Mucosa of rectum (tissue), 2 donors: ENCODE data around the gene FGF21.

ENCODE experiments used
- H3K27ac ChIP-seq, 2 donors: one replicate each; pipeline ENCODE4 v1.7.0; 2013; ENCODE audit warnings: inconsistent platforms in 2 of 2, low read depth in 2 of 2, low read length in 2 of 2
- H3K27me3 ChIP-seq, 2 donors: one replicate each; pipeline ENCODE4 v1.7.0; 2013; ENCODE audit warnings: low read length in 2 of 2; ENCODE audit not compliant: control insufficient read depth in 2 of 2, insufficient read depth in 2 of 2
- H3K36me3 ChIP-seq, 2 donors: one replicate each; pipeline ENCODE4 v1.7.0; 2013; ENCODE audit warnings: low read length in 2 of 2; ENCODE audit not compliant: control insufficient read depth in 2 of 2, insufficient read depth in 2 of 2
- H3K4me1 ChIP-seq, 2 donors: one replicate each; pipeline ENCODE4 v1.7.0; 2013; ENCODE audit warnings: low read length in 2 of 2, mild to moderate bottlenecking in 1 of 2; ENCODE audit not compliant: control insufficient read depth in 2 of 2, insufficient read depth in 2 of 2
- H3K4me3 ChIP-seq, 2 donors: one replicate each; pipeline ENCODE4 v1.7.0; 2013; ENCODE audit warnings: low read length in 2 of 2
- H3K9ac ChIP-seq, 2 donors: one replicate each; pipeline ENCODE4 v1.7.0; 2013; ENCODE audit warnings: low read length in 2 of 2, low read depth in 1 of 2, mild to moderate bottlenecking in 1 of 2
- H3K9me3 ChIP-seq, 2 donors: one replicate each; pipeline ENCODE4 v1.7.0; 2013; ENCODE audit warnings: low read length in 2 of 2; ENCODE audit not compliant: control insufficient read depth in 2 of 2
- donor health status: healthy.
- donor health status: Normal muscosa, but diverticular disease.

FGF21 gene

DNA sequence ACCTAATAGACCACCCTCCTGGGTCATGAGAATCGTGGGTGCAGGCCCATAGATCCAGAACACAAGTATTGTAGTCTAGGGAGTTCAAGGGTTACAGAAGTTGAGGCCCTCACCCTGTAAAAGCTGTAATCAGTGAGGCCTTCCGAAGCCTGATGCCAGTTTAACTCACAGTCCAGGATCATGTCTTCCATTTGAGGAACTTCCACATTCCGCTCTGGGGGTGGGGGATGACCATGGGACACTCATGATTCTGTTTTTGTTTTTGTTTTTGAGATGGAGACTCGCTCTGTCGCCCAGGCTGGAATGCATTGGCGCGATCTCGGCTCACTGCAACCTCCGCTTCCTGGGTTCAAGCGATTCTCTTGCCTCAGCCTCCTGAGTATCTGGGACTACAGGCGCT lies 13.2 kb upstream of the FGF21 start:
- Histone ChIP-seq H3K4me3 (no peak overlapping the region), H3K27ac (no peak overlapping the region), H3K4me1 (peaks cover 20 to 23% of the 10 kb centered on the region in 2 donors), H3K36me3 (no peaks in the 10 kb centered on the region), H3K9ac (no peak overlapping the region), H3K9me3 (no peaks in the 10 kb centered on the region), H3K27me3 (peaks cover 6 to 8% of the 10 kb centered on the region in 2 donors)

DNA sequence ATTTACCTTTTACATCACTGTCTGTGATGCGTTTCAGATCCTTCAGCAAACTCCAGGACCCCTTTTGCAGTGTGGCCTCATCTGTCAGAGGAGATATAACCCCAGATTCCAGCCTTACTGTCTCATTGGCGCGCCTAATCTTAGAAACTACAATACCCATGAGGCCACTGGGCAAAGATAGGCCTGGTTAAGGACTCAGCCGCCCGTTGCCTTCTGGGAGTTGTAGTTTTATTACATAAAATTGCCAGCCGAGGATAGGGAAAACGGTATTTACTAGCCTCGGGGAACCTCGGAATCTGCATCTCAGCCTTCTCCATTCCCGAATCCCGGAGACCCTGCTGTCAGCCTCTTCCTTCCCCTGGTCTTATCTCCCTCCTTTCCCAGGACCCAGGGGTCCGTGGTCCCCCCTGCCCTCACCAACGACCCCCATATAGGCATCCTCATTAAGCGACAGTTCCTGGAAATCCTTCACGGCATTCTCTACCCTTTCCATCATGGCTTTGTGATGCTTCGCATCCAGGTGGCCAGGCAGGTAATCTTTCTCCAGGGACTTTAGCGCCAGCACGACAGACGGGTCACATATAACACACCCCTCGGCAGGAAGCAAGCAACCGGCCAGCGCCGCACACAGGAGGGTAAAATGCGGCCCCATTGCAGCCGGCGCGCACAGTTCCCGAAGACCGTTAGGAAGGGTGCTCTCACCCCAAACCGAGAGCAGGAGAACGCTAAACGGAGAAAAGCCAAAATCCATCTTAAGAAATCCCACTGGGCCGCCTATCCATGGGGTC lies 9.9 kb upstream of the FGF21 start:
- Histone ChIP-seq H3K27ac (no peak overlapping the region), H3K9me3 (no peaks in the 10 kb centered on the region), H3K4me1 (peaks cover 8 to 14% of the 10 kb centered on the region in 2 donors), H3K9ac (no peak overlapping the region), H3K4me3 (no peak overlapping the region), H3K27me3 (peaks cover 4 to 9% of the 10 kb centered on the region in 2 donors), H3K36me3 (no peaks in the 10 kb centered on the region)

DNA sequence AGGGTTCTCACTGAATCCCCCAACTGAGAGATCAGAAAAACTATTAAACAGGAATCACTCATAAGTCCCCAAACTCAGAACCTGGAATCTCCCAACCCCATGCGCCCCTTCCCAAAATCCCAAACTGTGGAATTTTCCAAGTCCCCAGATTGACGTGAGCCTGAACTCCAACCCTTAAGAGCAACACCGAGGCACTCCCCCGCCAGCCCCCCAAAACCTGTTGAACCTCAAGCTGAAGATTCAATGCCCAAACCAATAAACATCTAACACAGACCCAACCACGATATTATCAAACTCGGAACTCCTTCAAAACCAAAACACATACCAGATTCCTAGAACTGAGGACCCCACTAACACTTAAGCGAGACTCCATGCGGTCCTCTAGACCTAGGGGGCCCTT lies 9.2 kb upstream of the FGF21 start:
- Histone ChIP-seq H3K4me1 (peaks cover 3 to 7% of the 10 kb centered on the region in 2 donors), H3K27me3 (peaks cover 5 to 9% of the 10 kb centered on the region in 2 donors), H3K4me3 (no peak overlapping the region), H3K36me3 (no peaks in the 10 kb centered on the region), H3K9ac (no peak overlapping the region), H3K9me3 (no peaks in the 10 kb centered on the region), H3K27ac (no peak overlapping the region)

DNA sequence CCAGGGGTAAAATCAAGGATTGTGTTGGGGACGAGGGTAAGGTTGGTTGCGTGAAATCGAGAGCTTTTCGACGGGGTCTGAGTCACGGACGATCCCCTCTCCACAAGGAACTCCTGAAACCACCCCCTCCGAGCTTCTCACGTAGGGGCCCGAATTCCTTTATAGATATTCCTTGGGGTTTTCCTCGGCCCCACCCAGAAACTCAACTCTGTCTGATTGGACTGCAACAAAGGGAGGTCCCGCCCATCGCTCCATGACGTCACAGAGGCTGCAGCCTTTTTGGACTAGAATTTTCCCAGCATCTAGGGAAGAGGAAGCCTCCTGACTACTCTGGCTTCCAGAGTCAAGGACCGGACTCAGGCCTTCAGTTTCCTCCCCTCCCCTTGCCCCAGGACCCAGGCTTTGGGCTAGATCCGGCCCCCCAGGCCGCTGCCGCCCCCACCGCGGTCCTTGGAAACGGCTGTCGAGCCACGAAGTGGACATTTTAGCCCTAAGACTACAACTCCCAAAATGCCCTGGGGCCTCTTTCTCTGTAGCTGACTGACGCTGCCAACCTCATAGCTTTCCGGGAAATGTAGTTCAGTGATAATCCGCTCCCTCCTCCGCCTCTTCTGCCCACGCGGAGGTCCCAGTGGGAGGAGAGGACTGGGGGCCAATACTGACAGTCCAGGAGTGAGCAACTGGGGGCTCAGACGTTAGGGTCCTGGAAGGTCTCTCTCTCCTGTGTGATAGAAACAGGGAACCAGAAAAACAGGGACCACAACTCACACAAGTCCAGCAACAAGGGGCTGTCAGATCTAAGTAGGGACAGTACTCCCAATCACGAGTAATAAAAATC lies 8.4 kb upstream of the FGF21 start, which contains the start of gene IZUMO1:
TSS of gene IZUMO1 (minus strand) at position 172 of the 838 bp plus-strand sequence. CDS start 1,050 bp downstream, outside the sequence.
- H3K36me3 ChIP-seq = no peaks in the 10 kb centered on the region
- H3K9me3 ChIP-seq = no peaks in the 10 kb centered on the region
- H3K4me1 ChIP-seq = peaks cover 0 to under 1% of the 10 kb centered on the region in 2 donors
- H3K27ac ChIP-seq = peak within 1 kb of the TSS; percentile 10 to 49
- H3K4me3 ChIP-seq = peak within 1 kb of the TSS in 1 of 2 donors; percentile 31
- H3K27me3 ChIP-seq = peaks cover 9% of the 10 kb centered on the region in 2 donors
- H3K9ac ChIP-seq = peak within 1 kb of the TSS in 1 of 2 donors; percentile 26

DNA sequence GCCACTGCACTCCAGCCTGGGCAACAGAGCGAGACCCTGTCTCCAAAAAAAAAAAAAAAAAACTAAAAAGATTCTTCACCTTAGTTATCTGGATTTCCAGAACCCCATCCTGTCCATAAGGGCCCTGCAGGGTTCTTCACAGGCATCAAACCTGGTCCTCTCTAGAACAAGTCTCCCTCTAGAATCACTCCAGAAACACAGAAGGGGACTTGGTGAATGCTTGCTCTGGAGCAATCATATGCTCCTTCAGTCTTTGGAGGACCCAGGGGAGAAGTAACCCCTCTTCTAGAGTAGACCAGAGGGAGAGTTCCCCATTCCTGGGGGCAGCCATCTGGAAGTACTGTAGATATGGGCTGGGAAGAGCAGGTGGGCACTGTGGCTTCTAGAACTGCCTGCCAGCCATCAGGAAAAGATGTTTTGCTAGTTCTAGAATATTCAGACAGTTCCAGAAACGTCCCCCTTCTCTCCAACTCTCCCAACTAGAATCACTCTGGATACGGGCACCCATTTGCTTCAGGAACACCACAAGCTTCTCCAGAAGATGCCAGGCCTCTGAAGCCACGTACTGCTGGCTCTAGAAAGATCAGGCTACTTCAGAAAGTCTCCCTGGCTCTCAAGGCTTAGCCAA lies 5.6 kb upstream of the FGF21 start:
- peaks cover 13 to 16% of the 10 kb centered on the region in 2 donors for H3K27me3 ChIP-seq
- no peaks in the 10 kb centered on the region for H3K9me3 ChIP-seq
- H3K4me1 ChIP-seq = peaks cover 8 to 11% of the 10 kb centered on the region in 2 donors
- no peak overlapping the region for H3K27ac ChIP-seq
- H3K9ac ChIP-seq = no peak overlapping the region
- no peaks in the 10 kb centered on the region for H3K36me3 ChIP-seq
- no peak overlapping the region for H3K4me3 ChIP-seq

DNA sequence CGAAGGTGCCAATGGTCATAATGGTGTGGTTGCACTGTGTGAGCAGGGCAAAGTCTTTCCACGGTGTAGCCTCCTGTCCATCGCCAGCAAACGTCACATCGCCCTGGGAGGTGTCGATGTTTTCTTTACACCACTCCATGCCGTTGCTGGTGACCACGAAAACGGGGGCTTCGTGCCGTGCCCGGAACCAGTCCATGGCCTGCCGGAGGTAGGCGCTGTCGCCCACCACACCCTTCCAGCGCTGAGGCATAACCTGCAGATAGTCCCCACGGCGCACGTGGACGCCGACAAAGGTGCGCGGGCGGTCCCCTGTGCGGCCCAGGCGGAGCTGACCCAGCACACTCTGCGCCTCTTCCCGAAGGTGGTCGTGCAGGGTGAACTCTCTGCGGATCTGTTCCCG lies 5.0 kb upstream of the FGF21 start:
- H3K4me3 ChIP-seq = no peak overlapping the region
- no peak overlapping the region for H3K27ac ChIP-seq
- H3K9me3 ChIP-seq = no peaks in the 10 kb centered on the region
- peaks cover 8 to 11% of the 10 kb centered on the region in 2 donors for H3K4me1 ChIP-seq
- H3K27me3 ChIP-seq = peaks cover 13 to 16% of the 10 kb centered on the region in 2 donors
- H3K36me3 ChIP-seq = no peaks in the 10 kb centered on the region
- no peak overlapping the region for H3K9ac ChIP-seq

DNA sequence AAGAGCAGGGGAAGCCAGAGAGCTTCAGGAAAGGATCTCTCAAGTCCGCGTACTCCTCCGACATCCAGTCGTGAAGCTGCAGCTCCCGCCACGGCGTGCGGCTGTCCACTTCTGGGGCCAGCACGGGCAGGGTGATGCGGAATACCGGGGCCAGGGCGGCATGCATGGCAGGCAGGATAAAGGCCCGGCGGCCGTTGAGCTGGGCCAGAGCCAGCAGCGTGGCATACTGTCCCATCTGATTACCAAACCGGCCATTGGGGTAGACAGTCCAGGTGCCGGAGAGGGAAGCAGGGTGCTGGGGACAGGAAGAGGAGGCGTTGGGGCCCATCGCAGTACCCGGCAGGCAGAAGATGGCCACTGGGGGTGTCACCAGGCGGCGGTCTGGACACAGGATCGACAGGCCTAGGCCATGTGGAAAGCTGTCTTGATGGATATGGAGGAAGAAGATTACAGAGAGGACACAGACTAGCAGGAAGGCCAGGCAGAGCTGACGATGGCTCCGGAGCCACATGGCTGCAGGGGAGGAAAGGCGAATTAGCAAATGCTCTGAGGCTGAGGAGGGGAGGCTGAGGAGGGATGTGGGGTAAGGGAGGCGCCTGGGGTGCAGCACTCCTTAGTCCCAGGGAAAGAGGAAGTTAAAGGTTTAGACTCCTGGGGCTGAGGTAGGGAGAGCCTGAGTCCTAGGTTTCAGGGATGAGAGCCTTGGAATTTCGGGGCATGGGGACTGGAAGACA lies 4.4 kb upstream of the FGF21 start:
- Histone ChIP-seq H3K27me3 (peaks cover 9 to 16% of the 10 kb centered on the region in 2 donors), H3K27ac (no peak overlapping the region), H3K9ac (no peak overlapping the region), H3K4me3 (no peak overlapping the region), H3K9me3 (no peaks in the 10 kb centered on the region), H3K36me3 (no peaks in the 10 kb centered on the region), H3K4me1 (peaks cover 8 to 11% of the 10 kb centered on the region in 2 donors)

DNA sequence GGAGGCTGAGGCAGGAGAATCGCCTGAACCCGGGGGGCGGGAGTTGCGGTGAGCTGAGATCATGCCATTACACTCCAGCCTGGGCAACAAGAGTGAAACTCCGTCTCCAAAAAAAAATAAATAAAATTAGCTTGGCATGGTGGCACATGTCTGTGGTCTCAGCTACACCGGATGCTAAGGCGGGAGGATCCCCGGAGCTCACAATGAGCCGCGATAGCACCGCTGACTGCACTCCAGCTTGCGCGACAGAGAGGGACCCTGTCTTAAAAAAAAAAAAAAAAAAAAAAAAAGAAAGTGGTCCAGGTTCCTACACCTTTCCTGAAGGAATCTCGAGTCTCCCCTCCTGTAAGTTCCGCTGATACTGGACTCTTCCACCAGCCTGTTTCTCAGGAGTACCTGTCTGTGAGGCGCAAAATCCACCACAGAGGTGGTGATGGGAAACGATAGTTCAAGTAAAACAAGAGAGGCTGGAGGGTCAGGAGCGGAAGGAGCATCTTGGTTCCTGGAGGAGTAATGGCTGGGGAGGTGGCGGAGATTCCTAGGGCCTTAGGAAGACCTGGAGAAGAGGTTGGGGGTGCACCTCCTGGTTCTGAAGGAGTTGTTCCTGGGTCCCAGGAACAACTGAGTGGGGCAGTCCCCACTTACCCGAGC lies 3.4 kb upstream of the FGF21 start:
- no peaks in the 10 kb centered on the region for H3K36me3 ChIP-seq
- H3K4me1 ChIP-seq = peaks cover 8 to 11% of the 10 kb centered on the region in 2 donors
- peaks cover 9 to 12% of the 10 kb centered on the region in 2 donors for H3K27me3 ChIP-seq
- no peak overlapping the region for H3K27ac ChIP-seq
- H3K9ac ChIP-seq = peak overlapping the region in 1 of 2 donors; percentile 43
- peak overlapping the region; percentile 43 to 49 for H3K4me3 ChIP-seq
- no peaks in the 10 kb centered on the region for H3K9me3 ChIP-seq
